H9 (cell line): ENCODE measurements around the gene ITIH6. TPM values are rescaled to one million over a fixed set of nuclear protein-coding genes. Genes with fewer than 3 reads are reported as not detected.

Experiments
- DNase-seq: peaks from one replicate; pipeline ENCODE4 v3.0.0-alpha.2; 2017
- H2AFZ ChIP-seq: one replicate; pipeline ENCODE4 v1.6.1; 2013; ENCODE audit warnings: mild to moderate bottlenecking, low read length, control low read depth, moderate library complexity
- H2AK5ac ChIP-seq: 2 replicates; pipeline ENCODE4 v1.6.1; 2013; ENCODE audit warnings: low read length, control low read depth, mixed read lengths; ENCODE audit not compliant: insufficient read length
- H2BK120ac ChIP-seq: one replicate; pipeline ENCODE4 v1.6.1; 2013; ENCODE audit warnings: low read depth, mild to moderate bottlenecking, low read length, control low read depth, inconsistent platforms; ENCODE audit not compliant: poor library complexity, severe bottlenecking
- H2BK12ac ChIP-seq: 2 replicates; pipeline ENCODE4 v1.6.1; 2013; ENCODE audit warnings: low read length, control low read depth, mixed read lengths, low read depth; ENCODE audit not compliant: insufficient read length
- H2BK15ac ChIP-seq: 2 replicates; pipeline ENCODE4 v1.6.1; 2013; ENCODE audit warnings: low read depth, low read length, control low read depth
- H2BK20ac ChIP-seq: one replicate; pipeline ENCODE4 v1.6.1; 2013; ENCODE audit warnings: low read depth, mild to moderate bottlenecking, low read length, control low read depth, inconsistent platforms; ENCODE audit not compliant: poor library complexity, severe bottlenecking
- H2BK5ac ChIP-seq: 2 replicates; pipeline ENCODE4 v1.6.1; 2013; ENCODE audit warnings: low read length, control low read depth, mixed read lengths; ENCODE audit not compliant: insufficient read length
- H3K14ac ChIP-seq: 2 replicates; pipeline ENCODE4 v1.6.1; 2013; ENCODE audit warnings: low read length, control low read depth; ENCODE audit not compliant: insufficient read depth
- H3K18ac ChIP-seq: 2 replicates; pipeline ENCODE4 v1.6.1; 2013; ENCODE audit warnings: low read depth, mild to moderate bottlenecking, mixed read lengths, low read length, control low read depth; ENCODE audit not compliant: insufficient read length
- H3K23ac ChIP-seq: 2 replicates; pipeline ENCODE4 v1.6.1; 2013; ENCODE audit warnings: low read length, control low read depth, mixed read lengths, low read depth; ENCODE audit not compliant: insufficient read length
- H3K23me2 ChIP-seq: 2 replicates; pipeline ENCODE4 v1.6.1; 2013; ENCODE audit warnings: low read depth, mild to moderate bottlenecking, mixed read lengths, low read length, control low read depth; ENCODE audit not compliant: insufficient read length, poor library complexity, severe bottlenecking
- H3K27ac ChIP-seq: 2 replicates; pipeline ENCODE4 v1.5.1; 2013; ENCODE audit warnings: low read length, control low read depth, mixed read lengths, low read depth; ENCODE audit not compliant: insufficient read length
- H3K27me3 ChIP-seq: 2 replicates; pipeline ENCODE4 v1.6.1; 2013; ENCODE audit warnings: low read length, control low read depth, inconsistent platforms; ENCODE audit not compliant: insufficient read depth
- H3K4ac ChIP-seq: 2 replicates; pipeline ENCODE4 v1.6.1; 2013; ENCODE audit warnings: low read depth, mild to moderate bottlenecking, control low read depth, inconsistent platforms, low read length, moderate library complexity
- H3K4me1 ChIP-seq: 2 replicates; pipeline ENCODE4 v1.6.1; 2013; ENCODE audit warnings: low read length, control low read depth, inconsistent platforms; ENCODE audit not compliant: insufficient read depth
- H3K4me2 ChIP-seq: 2 replicates; pipeline ENCODE4 v1.6.1; 2013; ENCODE audit warnings: low read length, control low read depth, mixed read lengths; ENCODE audit not compliant: insufficient read length, insufficient read depth
- H3K56ac ChIP-seq: 2 replicates; pipeline ENCODE4 v1.6.1; 2013; ENCODE audit warnings: low read depth, mild to moderate bottlenecking, mixed read lengths, low read length, control low read depth; ENCODE audit not compliant: insufficient read length
- H3K79me1 ChIP-seq: 2 replicates; pipeline ENCODE4 v1.6.1; 2013; ENCODE audit warnings: low read depth, mild to moderate bottlenecking, moderate library complexity, low read length, control low read depth, inconsistent platforms; ENCODE audit not compliant: insufficient read depth, poor library complexity, severe bottlenecking
- H3K79me2 ChIP-seq: 2 replicates; pipeline ENCODE4 v1.6.1; 2013; ENCODE audit warnings: low read length, control low read depth, inconsistent platforms; ENCODE audit not compliant: insufficient read depth
- H3K9ac ChIP-seq: 2 replicates; pipeline ENCODE4 v1.6.1; 2013; ENCODE audit warnings: low read length, control low read depth, mixed read lengths; ENCODE audit not compliant: insufficient read length; ENCODE audit errors: extremely low read depth
- H3K9me3 ChIP-seq: one replicate; pipeline ENCODE4 v1.6.1; 2013; ENCODE audit warnings: low read depth, low read length, inconsistent platforms; ENCODE audit not compliant: control insufficient read depth
- H3T11ph ChIP-seq: one replicate; pipeline ENCODE4 v1.6.1; 2013; ENCODE audit warnings: mild to moderate bottlenecking, low read length, control low read depth, inconsistent platforms
- H4K20me1 ChIP-seq: one replicate; pipeline ENCODE4 v1.6.1; 2013; ENCODE audit not compliant: control insufficient read depth, insufficient read length, insufficient read depth
- H4K5ac ChIP-seq: 2 replicates; pipeline ENCODE4 v1.6.1; 2013; ENCODE audit warnings: low read depth, mild to moderate bottlenecking, mixed read lengths, low read length, control low read depth; ENCODE audit not compliant: insufficient read length
- H4K8ac ChIP-seq: replicated peaks from 2 replicates; pipeline ENCODE4 v1.6.1; 2013; ENCODE audit warnings: low read length, control low read depth, mixed read lengths, low read depth; ENCODE audit not compliant: insufficient read length
- H4K91ac ChIP-seq: 2 replicates; pipeline ENCODE4 v1.6.1; 2013; ENCODE audit warnings: low read depth, mild to moderate bottlenecking, moderate library complexity, mixed read lengths, low read length, control low read depth; ENCODE audit not compliant: insufficient read length
- H3K27ac Mint-ChIP-seq, 3 experiments: 2 replicates in 2 of 3; 3 replicates in 1 of 3; pipeline ENCODE4 v1.8.0; 2020 to 2021; ENCODE audit warnings: mixed read lengths in 3 of 3, mild to moderate bottlenecking in 1 of 3, moderate library complexity in 1 of 3
- H3K27me3 Mint-ChIP-seq: 2 replicates; pipeline ENCODE4 v1.8.0; 2021; ENCODE audit warnings: low read depth, mild to moderate bottlenecking, moderate library complexity, mixed read lengths
- H3K36me3 Mint-ChIP-seq, 3 experiments: 2 replicates in 2 of 3; 3 replicates in 1 of 3; pipeline ENCODE4 v1.8.0; 2020 to 2021; ENCODE audit warnings: low read depth in 3 of 3, mixed read lengths in 3 of 3; ENCODE audit not compliant: insufficient read depth in 1 of 3
- H3K4me1 Mint-ChIP-seq, 2 experiments: 2 replicates each; pipeline ENCODE4 v1.8.0; 2020; ENCODE audit warnings: mixed read lengths in 2 of 2
- H3K4me3 Mint-ChIP-seq, 2 experiments: 2 replicates in 1 of 2; 3 replicates in 1 of 2; pipeline ENCODE4 v1.8.0; 2020 to 2021; ENCODE audit warnings: mild to moderate bottlenecking in 2 of 2, mixed read lengths in 2 of 2, moderate library complexity in 1 of 2
- H3K9me3 Mint-ChIP-seq, 2 experiments: 2 replicates in 1 of 2; 3 replicates in 1 of 2; pipeline ENCODE4 v1.8.0; 2020; ENCODE audit warnings: mild to moderate bottlenecking in 2 of 2, mixed read lengths in 2 of 2, moderate library complexity in 1 of 2
- WGBS: extraction: QIAGEN DNeasy Blood & Tissue Kit; methylation state at CpG from one replicate; pipeline ENCODE4 v1.1.7; 2013; ENCODE audit warnings: missing lambda C conversion rate, low lambda C conversion rate, mixed read lengths; ENCODE audit not compliant: insufficient read length; ENCODE audit errors: extremely low coverage; 5-methylcytosine and 5-hydroxymethylcytosine counted together
- total RNA-seq: library from RNA; stranded (reverse); gene quantifications from 2 replicates; pipeline ENCODE4 v1.2.1, GENCODE V29; 2021
- TF ChIP-seq, protein P1 (sequence below): fragments of 200-600 bp; sonication (generic); conservative IDR thresholded peaks from 3 replicates; pipeline ENCODE4 v1.8.0; 2021; ENCODE audit warnings: antibody characterized with exemption, mild to moderate bottlenecking

Gene ITIH6
- total RNA-seq, 1 experiment from 2014 or later, result not detected

DNA sequence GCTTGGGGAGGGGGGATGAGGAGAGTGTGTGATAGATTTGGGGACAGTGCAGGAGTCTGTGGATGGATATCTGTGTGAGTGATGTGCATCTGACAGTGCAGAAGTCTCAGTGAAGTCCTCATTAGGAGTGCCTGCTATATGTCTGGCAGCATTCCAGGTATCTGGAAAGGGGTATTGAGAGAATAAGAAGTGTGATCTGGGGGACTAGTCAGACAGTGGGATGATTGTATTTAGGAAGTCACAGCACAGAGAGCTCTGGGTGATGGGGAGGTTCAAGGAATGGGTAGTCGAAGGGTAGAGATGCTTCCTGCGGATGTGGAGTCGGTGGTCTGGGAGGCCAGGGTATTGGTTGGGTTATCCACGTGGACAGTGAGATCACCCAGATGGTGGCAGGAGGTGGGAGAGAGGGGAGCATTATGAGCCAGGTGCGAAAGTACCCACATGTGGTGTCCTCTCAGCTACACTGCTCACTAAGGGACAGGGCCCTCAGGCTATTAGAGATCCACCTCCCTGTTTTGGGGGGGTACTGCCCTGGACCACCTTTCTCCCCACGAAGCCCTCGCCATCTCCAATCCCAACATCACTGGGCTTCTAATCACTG, 19.3 kb upstream of the ITIH6 start:
- Histone ChIP-seq H4K91ac (no peak overlapping the region), H3K27ac (no peak overlapping the region), H2AFZ (no peak overlapping the region), H4K5ac (no peak overlapping the region), H3K23me2 (no peaks in the 10 kb centered on the region), H4K20me1 (no peaks in the 10 kb centered on the region), H3K9me3 (peaks cover 30% of the 10 kb centered on the region), H3T11ph (no peak overlapping the region), H3K4me2 (no peak overlapping the region), H2BK120ac (no peak overlapping the region), H3K27me3 (no peaks in the 10 kb centered on the region), H3K56ac (no peak overlapping the region), H2BK15ac (no peak overlapping the region), H3K4ac (no peak overlapping the region), H2BK20ac (no peak overlapping the region), H2BK5ac (no peak overlapping the region), H3K79me1 (no peaks in the 10 kb centered on the region), H3K79me2 (no peaks in the 10 kb centered on the region), H3K14ac (no peak overlapping the region), H4K8ac (no peak overlapping the region), H3K4me1 (no peaks in the 10 kb centered on the region), H2AK5ac (no peak overlapping the region), H2BK12ac (no peak overlapping the region), H3K9ac (no peak overlapping the region), H3K18ac (no peak overlapping the region), H3K23ac (no peak overlapping the region)
- Mint-ChIP-seq H3K27ac (peak overlapping the region in 1 of 3 experiments; percentile 26; a peak in 2 of 7 replicates), H3K9me3 (peaks cover 65 to 78% of the 10 kb centered on the region in 2 experiments), H3K36me3 (peaks cover 34 to 46% (median 41%) of the 10 kb centered on the region in 3 experiments), H3K4me1 (no peaks in the 10 kb centered on the region), H3K4me3 (peak overlapping the region in 1 of 2 experiments; percentile 4; a peak in 1 of 5 replicates), H3K27me3 (peaks cover 1% of the 10 kb centered on the region; the same call in 1 of the 2 replicates)
- WGBS, result no CpG with 5 or more reads among the region's 7 CpGs
- no peak for DNase-seq
- TF ChIP-seq, protein P1, sequence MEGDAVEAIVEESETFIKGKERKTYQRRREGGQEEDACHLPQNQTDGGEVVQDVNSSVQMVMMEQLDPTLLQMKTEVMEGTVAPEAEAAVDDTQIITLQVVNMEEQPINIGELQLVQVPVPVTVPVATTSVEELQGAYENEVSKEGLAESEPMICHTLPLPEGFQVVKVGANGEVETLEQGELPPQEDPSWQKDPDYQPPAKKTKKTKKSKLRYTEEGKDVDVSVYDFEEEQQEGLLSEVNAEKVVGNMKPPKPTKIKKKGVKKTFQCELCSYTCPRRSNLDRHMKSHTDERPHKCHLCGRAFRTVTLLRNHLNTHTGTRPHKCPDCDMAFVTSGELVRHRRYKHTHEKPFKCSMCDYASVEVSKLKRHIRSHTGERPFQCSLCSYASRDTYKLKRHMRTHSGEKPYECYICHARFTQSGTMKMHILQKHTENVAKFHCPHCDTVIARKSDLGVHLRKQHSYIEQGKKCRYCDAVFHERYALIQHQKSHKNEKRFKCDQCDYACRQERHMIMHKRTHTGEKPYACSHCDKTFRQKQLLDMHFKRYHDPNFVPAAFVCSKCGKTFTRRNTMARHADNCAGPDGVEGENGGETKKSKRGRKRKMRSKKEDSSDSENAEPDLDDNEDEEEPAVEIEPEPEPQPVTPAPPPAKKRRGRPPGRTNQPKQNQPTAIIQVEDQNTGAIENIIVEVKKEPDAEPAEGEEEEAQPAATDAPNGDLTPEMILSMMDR, result no peak
